ENCODE data around the gene GALNT7.
A peak's percentile ranks its signal among the peaks of the same experiment; 100 is the strongest.
"Not testable (repeated sequence)": the region's sequence is repeated elsewhere in the genome, so short reads cannot be mapped to it uniquely, and the experiment has no call there.

The GALNT7 gene

GRCh38 chr4:173167758-173168395 is 734 bp upstream of the GALNT7 start:
- DNase-seq (ENCODE audit: low read depth), result peak; percentile 4

- DNase-seq (ENCODE audit: low read depth), result no peak
These were observed 492 bp downstream of the GALNT7 start for GRCh38 chr4:173169178-173169427.

GRCh38 chr4:173169428-173170181 is 994 bp downstream of the GALNT7 start:
- DNase-seq (ENCODE audit: low read depth), result peak; percentile 33

- DNase-seq (ENCODE audit: low read depth), result no peak
These were observed 1.7 kb downstream of the GALNT7 start for GRCh38 chr4:173170182-173170778.

DNA sequence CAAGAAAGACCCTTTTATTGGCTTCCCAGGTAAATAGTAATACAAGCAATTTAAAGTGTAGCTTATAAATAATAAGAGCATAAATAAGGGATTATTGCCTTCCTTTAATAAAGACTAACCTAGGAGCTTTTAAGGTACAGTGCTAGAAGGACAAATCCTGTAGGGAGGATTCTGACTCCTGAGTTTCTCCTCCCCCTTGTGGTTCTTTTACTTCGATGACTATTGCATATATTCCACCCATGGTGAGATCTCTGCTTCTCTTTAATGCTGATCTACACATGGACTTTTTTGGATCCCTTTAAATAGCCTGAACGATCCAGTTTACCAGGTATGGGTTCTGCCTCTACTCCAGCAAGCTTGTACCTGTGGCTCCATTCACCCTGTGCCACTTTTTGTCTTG is 2.5 kb downstream of the GALNT7 start:
- no peak for DNase-seq (ENCODE audit: low read depth)

- DNase-seq (ENCODE audit: low read depth), result no peak
These were observed 3.4 kb downstream of the GALNT7 start for GRCh38 chr4:173171987-173172386.

- DNase-seq (ENCODE audit: low read depth), result no peak
These were observed 5.6 kb downstream of the GALNT7 start for GRCh38 chr4:173174184-173174583.

DNA sequence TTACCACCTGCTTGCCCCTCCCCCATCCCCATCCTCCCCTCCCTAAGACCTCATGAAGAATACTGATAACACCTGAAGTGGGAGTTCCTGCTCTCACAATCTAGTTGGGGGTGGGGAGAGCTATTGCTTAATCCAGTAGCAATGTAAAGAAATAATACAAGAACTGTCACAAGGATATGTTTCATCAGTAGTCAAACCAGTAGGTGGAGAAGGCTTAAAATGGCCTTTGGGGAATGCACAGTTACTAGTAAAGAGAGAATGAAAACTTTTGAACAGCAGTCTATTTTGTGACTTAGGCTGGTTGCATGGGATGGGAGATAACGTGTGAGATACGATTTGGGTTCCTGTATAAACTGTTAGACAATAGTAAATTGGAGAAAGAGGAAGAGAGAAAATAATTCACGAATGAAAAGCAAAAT is 6.0 kb downstream of the GALNT7 start:
- DNase-seq (ENCODE audit: low read depth), result no peak

- no peak for DNase-seq (ENCODE audit: low read depth)
These were observed 7.4 kb downstream of the GALNT7 start for GRCh38 chr4:173176010-173176409.

- no peak for DNase-seq (ENCODE audit: low read depth)
These were observed 8.6 kb downstream of the GALNT7 start for GRCh38 chr4:173177232-173177631.

- DNase-seq (ENCODE audit: low read depth), result no peak
These were observed 9.5 kb downstream of the GALNT7 start for GRCh38 chr4:173178144-173178543.

- DNase-seq (ENCODE audit: low read depth), result no peak
These were observed 13.2 kb downstream of the GALNT7 start for GRCh38 chr4:173181848-173182247.

DNA sequence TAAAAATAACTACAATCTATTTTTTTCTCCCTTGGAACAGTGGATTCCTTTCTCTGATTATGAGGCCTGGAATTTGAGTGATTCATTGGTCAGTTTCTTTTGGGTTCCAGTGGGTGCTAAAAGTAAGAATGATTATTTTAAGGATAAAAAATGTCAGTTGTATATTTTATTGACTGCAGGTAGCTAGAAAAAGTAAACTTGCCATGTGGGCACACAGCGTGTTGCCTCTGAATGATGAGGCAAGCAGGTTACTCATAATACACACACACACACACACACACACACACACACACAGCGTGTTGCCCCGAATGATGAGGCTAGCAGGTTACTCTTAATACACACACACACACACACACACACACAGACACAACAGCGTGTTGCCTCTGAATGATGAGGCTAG is 13.8 kb downstream of the GALNT7 start:
- no peak for DNase-seq (ENCODE audit: low read depth)

GRCh38 chr4:173183659-173184247 is 15.1 kb downstream of the GALNT7 start:
- not testable (repeated sequence) for DNase-seq (ENCODE audit: low read depth)

- no peak for DNase-seq (ENCODE audit: low read depth)
These were observed 17.4 kb downstream of the GALNT7 start for GRCh38 chr4:173185847-173186510.

- no peak for DNase-seq (ENCODE audit: low read depth)
These were observed 19.1 kb downstream of the GALNT7 start for GRCh38 chr4:173187732-173188131.

- no peak for DNase-seq (ENCODE audit: low read depth)
These were observed 20.0 kb downstream of the GALNT7 start for GRCh38 chr4:173188648-173189047.

GRCh38 chr4:173189117-173189693 is 20.6 kb downstream of the GALNT7 start:
- DNase-seq (ENCODE audit: low read depth), result no peak

- DNase-seq (ENCODE audit: low read depth), result no peak
These were observed 23.0 kb downstream of the GALNT7 start for GRCh38 chr4:173191623-173192041.

GRCh38 chr4:173192375-173193162 is 24.0 kb downstream of the GALNT7 start:
- no peak for DNase-seq (ENCODE audit: low read depth)

GRCh38 chr4:173194157-173194556 is 25.5 kb downstream of the GALNT7 start:
- no peak for DNase-seq (ENCODE audit: low read depth)
